NCI-H1092 (cell line): ENCODE data around the gene GCHFR.

ENCODE experiments used
- DNase-seq: peaks from one replicate; lab custom pipeline; 2025; lab: John Stamatoyannopoulos, UW

Gene GCHFR

DNA sequence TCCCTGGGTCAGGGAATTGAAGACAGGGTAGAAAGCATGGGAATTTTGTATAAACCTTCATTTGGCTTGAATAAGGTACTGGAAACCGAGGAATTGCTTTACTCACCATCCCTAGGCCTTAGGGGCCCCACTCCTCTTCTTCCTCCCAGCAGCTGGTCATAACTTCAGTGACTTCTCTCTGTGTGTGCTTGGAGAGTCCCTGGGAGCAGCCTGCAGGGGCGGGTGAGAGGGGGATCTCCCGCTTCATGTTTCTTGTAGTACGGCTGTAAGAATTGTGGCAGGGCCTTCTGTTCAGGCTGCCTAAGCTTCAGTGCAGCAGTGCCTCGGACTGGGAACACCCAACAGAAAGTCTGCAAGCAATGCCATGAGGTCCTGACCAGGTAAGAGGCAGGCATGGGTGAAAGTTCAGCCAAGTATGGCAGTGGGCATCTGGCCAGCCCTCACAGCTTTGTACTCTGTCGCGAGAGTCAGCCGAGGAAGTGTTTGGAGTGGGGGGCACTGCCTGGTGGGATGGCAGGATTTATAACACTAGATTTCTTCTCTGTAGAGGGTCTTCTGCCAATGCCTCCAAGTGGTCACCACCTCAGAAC, 45.1 kb downstream of the GCHFR start:
- DNase-seq, result no peak

DNA sequence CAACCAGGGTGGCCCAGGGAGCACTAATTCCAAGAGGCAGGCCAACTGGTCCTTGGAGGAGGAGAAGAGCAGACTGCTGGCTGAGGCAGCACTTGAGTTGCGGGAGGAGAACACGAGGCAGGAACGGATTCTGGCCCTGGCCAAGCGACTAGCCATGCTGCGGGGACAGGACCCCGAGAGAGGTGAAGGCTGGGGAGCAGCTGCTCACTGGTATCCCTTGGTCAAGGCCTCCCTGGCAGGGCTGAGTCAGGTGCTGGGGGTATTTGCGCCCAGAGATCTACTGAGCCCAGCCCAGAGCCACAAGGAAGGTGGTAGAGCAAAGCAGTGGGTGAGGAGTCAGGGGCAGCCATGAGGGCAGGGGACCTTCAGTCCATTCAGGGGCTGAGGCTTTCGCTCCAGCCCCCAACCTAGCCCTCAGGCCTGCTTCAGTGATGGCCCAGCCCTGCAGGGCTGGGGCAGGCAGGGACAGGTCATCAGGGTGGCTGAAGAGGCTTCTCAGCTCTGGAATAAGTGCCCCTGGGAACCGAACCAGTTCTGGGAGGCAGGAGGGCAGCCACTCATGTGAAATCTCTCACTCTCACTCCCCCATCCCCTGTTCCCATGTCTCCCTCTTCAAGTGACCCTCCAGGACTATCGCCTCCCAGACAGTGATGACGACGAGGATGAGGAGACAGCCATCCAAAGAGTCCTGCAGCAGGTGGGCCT, 49.0 kb downstream of the GCHFR start:
- no peak for DNase-seq

GRCh38 chr15:40815042-40815698, 51.3 kb downstream of the GCHFR start:
- peak; percentile 22 for DNase-seq
